ENCODE results near the gene DNAJB14.

DNA sequence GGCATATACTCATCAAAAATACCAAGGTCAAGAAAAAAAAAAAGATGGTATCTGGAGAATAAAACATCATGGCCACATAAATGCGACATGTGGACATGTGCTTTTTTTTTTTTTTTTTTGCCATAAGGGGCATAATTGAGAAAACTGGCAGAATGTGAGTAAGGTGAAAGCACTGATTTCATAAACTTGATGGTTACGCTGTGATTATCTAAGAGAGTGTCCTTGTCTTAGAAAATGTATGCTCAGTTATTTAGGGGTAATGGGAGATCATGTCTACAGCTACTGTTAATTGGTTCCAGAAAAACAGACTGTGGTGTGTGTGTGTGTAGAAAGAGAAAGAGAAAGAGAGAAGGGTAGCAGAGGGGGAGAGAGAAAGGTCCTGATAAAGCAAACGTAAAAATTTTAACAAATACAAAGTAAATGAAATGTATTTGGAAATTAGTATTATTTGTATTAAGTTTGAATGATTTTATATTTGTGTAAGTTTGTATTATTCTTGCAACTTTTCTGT is 8.1 kb downstream of the DNAJB14 start:
- TF ChIP-seq EZH2 (IDR thresholded peaks at IDR 0.05; ENCODE audit: low read length, missing control alignments), result no peak
- TF ChIP-seq, protein P1, sequence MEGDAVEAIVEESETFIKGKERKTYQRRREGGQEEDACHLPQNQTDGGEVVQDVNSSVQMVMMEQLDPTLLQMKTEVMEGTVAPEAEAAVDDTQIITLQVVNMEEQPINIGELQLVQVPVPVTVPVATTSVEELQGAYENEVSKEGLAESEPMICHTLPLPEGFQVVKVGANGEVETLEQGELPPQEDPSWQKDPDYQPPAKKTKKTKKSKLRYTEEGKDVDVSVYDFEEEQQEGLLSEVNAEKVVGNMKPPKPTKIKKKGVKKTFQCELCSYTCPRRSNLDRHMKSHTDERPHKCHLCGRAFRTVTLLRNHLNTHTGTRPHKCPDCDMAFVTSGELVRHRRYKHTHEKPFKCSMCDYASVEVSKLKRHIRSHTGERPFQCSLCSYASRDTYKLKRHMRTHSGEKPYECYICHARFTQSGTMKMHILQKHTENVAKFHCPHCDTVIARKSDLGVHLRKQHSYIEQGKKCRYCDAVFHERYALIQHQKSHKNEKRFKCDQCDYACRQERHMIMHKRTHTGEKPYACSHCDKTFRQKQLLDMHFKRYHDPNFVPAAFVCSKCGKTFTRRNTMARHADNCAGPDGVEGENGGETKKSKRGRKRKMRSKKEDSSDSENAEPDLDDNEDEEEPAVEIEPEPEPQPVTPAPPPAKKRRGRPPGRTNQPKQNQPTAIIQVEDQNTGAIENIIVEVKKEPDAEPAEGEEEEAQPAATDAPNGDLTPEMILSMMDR (conservative IDR thresholded peaks at IDR 0.05 in 1 of 2, IDR thresholded peaks at IDR 0.05 in 1 of 2; ENCODE audit: low read depth in 1 of 2, low read length in 2 of 2), result no peak
